ENCODE results near the gene BLOC1S1. TPM values are rescaled to one million over a fixed set of nuclear protein-coding genes. Genes with fewer than 3 reads are reported as not detected.

Gene BLOC1S1
- total RNA-seq, 4 donors from 2014 or later, result 53.6 to 238 (median 140) TPM

GRCh38 chr12:55683676-55684075 is 32.2 kb upstream of the BLOC1S1 start:
- Histone ChIP-seq H3K27me3 (no peaks in the 10 kb centered on the region), H3K27ac (no peak overlapping the region), H3K4me1 (peaks cover 0 to 6% of the 10 kb centered on the region in 2 donors), H3K9me3 (no peaks in the 10 kb centered on the region), H3K36me3 (no peaks in the 10 kb centered on the region), H3K4me3 (no peak overlapping the region)
- no peak for DNase-seq
- intact Hi-C loops (cut with DNase I; ENCODE audit: low total_unique reads), result no loop called here
- TF ChIP-seq CTCF (IDR thresholded peaks at IDR 0.05), result no peak
- TF ChIP-seq POLR2A (IDR thresholded peaks at IDR 0.05), result no peak

- Histone ChIP-seq H3K4me3 (no peak overlapping the region), H3K27me3 (no peaks in the 10 kb centered on the region), H3K4me1 (peaks cover 0 to 6% of the 10 kb centered on the region in 2 donors), H3K9me3 (no peaks in the 10 kb centered on the region), H3K27ac (no peak overlapping the region), H3K36me3 (no peaks in the 10 kb centered on the region)
- intact Hi-C loops (cut with DNase I; ENCODE audit: low total_unique reads), result no loop called here
- no peak for DNase-seq
- no peak for TF ChIP-seq POLR2A (IDR thresholded peaks at IDR 0.05)
These were observed 31.0 kb upstream of the BLOC1S1 start for GRCh38 chr12:55684761-55685370.

GRCh38 chr12:55685671-55686070 is 30.2 kb upstream of the BLOC1S1 start:
- no peak for DNase-seq
- TF ChIP-seq CTCF (IDR thresholded peaks at IDR 0.05) (no peak), POLR2A (IDR thresholded peaks at IDR 0.05) (no peak)
- Histone ChIP-seq H3K36me3 (no peaks in the 10 kb centered on the region), H3K27ac (no peak overlapping the region), H3K9me3 (no peaks in the 10 kb centered on the region), H3K4me1 (peaks cover 0 to 6% of the 10 kb centered on the region in 2 donors), H3K27me3 (no peaks in the 10 kb centered on the region), H3K4me3 (no peak overlapping the region)
- intact Hi-C loops (cut with DNase I; ENCODE audit: low total_unique reads), result no loop called here

GRCh38 chr12:55686366-55687010 is 29.4 kb upstream of the BLOC1S1 start:
- Histone ChIP-seq H3K27me3 (no peaks in the 10 kb centered on the region), H3K9me3 (no peaks in the 10 kb centered on the region), H3K27ac (no peak overlapping the region), H3K4me1 (peaks cover 0 to 1% of the 10 kb centered on the region in 2 donors), H3K4me3 (no peak overlapping the region), H3K36me3 (no peaks in the 10 kb centered on the region)
- TF ChIP-seq CTCF (IDR thresholded peaks at IDR 0.05), result no peak
- TF ChIP-seq POLR2A (IDR thresholded peaks at IDR 0.05), result no peak
- no peak for DNase-seq
- intact Hi-C loops (cut with DNase I; ENCODE audit: low total_unique reads), result no loop called here

- no peaks in the 10 kb centered on the region for H3K9me3 ChIP-seq
- H3K27me3 ChIP-seq, result no peaks in the 10 kb centered on the region
- no peak overlapping the region for H3K27ac ChIP-seq
- TF ChIP-seq POLR2A (IDR thresholded peaks at IDR 0.05), result no peak
- TF ChIP-seq CTCF (IDR thresholded peaks at IDR 0.05), result no peak
- no peak overlapping the region for H3K4me3 ChIP-seq
- no peaks in the 10 kb centered on the region for H3K4me1 ChIP-seq
- intact Hi-C loops (cut with DNase I; ENCODE audit: low total_unique reads), result no loop called here
- H3K36me3 ChIP-seq, result no peaks in the 10 kb centered on the region
- DNase-seq, result no peak
These were observed 28.1 kb upstream of the BLOC1S1 start for GRCh38 chr12:55687746-55688145.

Measured in uterus (tissue), 4 donors.